K562 (cell line): ENCODE results near the gene ZNF821. TPM values are rescaled to one million over a fixed set of nuclear protein-coding genes. Genes with fewer than 3 reads are reported as not detected.

Source experiments
- ATF1 ChIP-seq, 2 experiments: fragments of 450-650 bp in 1 of 2; IDR thresholded peaks; 2 replicates each; pipeline ENCODE4 v1.6.1; 2016; ENCODE audit warnings: missing compliant biosample characterization in 1 of 2, missing genetic modification characterization in 1 of 2
- DACH1 ChIP-seq: fragments of 450-650 bp; IDR thresholded peaks from 2 replicates; pipeline ENCODE4 v1.6.1; 2018; ENCODE audit not compliant: partially characterized antibody
- HOXB6 ChIP-seq: fragments of 250-450 bp; sonication (Bioruptor Pico); IDR thresholded peaks from 2 replicates; pipeline ENCODE4 v1.5.1; 2022; ENCODE audit warnings: mild to moderate bottlenecking, borderline replicate concordance
- NFRKB ChIP-seq: fragments of 450-650 bp; IDR thresholded peaks from 2 replicates; pipeline ENCODE4 v1.6.1; 2016; ENCODE audit warnings: low read depth
- NR2C1 ChIP-seq, 2 experiments: fragments of 450-650 bp; IDR thresholded peaks; 2 replicates each; pipeline ENCODE4 v1.6.1; 2017; ENCODE audit warnings: mild to moderate bottlenecking in 2 of 2, antibody characterized with exemption in 1 of 2, inconsistent platforms in 1 of 2, missing compliant biosample characterization in 1 of 2, missing genetic modification characterization in 1 of 2
- SRSF9 ChIP-seq: fragments of 200-400 bp; formaldehyde crosslinking; IDR thresholded peaks from 2 replicates; pipeline ENCODE4 v1.6.1; 2017; ENCODE audit warnings: low read depth, low read length, borderline replicate concordance
- TFAP4 ChIP-seq: sonication (generic); formaldehyde crosslinking; IDR thresholded peaks from 2 replicates; pipeline ENCODE4 v1.8.0; 2022; ENCODE audit warnings: missing genetic modification reagents, mild to moderate bottlenecking, moderate library complexity, borderline replicate concordance
- THRAP3 ChIP-seq: fragments of 450-650 bp; IDR thresholded peaks from 2 replicates; pipeline ENCODE4 v1.6.1; 2016; ENCODE audit warnings: mild to moderate bottlenecking, inconsistent platforms, borderline replicate concordance
- TRIM24 ChIP-seq, 2 experiments: fragments of 450-650 bp; IDR thresholded peaks; 2 replicates each; pipeline ENCODE4 v1.6.1; 2016
- ZBTB33 ChIP-seq: sonication (generic); formaldehyde crosslinking; IDR thresholded peaks from 2 replicates; pipeline ENCODE4 v1.8.1; 2023; ENCODE audit warnings: mild to moderate bottlenecking, missing genetic modification reagents
- ZKSCAN1 ChIP-seq: fragments of 150-350 bp; IDR thresholded peaks from 2 replicates; pipeline ENCODE4 v1.6.1; 2016; ENCODE audit warnings: low read depth, low read length
- ZNF224 ChIP-seq: sonication (generic); formaldehyde crosslinking; IDR thresholded peaks from 2 replicates; pipeline ENCODE4 v1.8.0; 2022; ENCODE audit warnings: mild to moderate bottlenecking, missing genetic modification reagents
- ZNF583 ChIP-seq: fragments of 250-450 bp; sonication (Bioruptor Pico); IDR thresholded peaks from 2 replicates; pipeline ENCODE4 v1.4.0; 2020
- ZNF589 ChIP-seq: fragments of 200-800 bp; sonication (Bioruptor generic); IDR thresholded peaks from 2 replicates; pipeline ENCODE4 v1.6.1; 2016; ENCODE audit warnings: low read depth, missing genetic modification characterization, missing compliant biosample characterization
- polyA plus RNA-seq, 8 experiments: library from polyadenylated mRNA; depleted of rRNA in 4 of 8; stranded (reverse) in 5 of 8; unstranded in 3 of 8; fragments of >200 nt; fragmentation: Nextera tagmentation in 2 of 8; fragmentation: Illumina TruSeq in 1 of 8; extraction: Ambion mirVana in 2 of 8; extraction: Trizol in 1 of 8; gene quantifications; 2 replicates each; pipeline versions ENCODE4 v1.2.1 to v1.2.3, GENCODE V29; 2011 to 2014; ENCODE audit warnings: inconsistent platforms in 1 of 8, missing spikeins in 1 of 8
- total RNA-seq, 7 experiments: library from RNA; depleted of rRNA in 6 of 7; stranded (reverse); fragments of >200 nt in 6 of 7; fragmentation: Illumina TruSeq in 2 of 7; extraction: Trizol in 2 of 7; gene quantifications; 2 replicates each; pipeline versions ENCODE4 v1.2.1 to v1.2.3, GENCODE V29; 2011 to 2021; ENCODE audit warnings: low replicate concordance in 1 of 7
- TF ChIP-seq, protein P1 (sequence below), 2 experiments: IDR thresholded peaks; 2 replicates each; pipeline ENCODE4 v1.6.1; 2012; ENCODE audit warnings: improper control_type of control experiment in 2 of 2, low read depth in 2 of 2, low read length in 2 of 2, borderline replicate concordance in 1 of 2
- TF ChIP-seq, protein P2 (sequence below): fragments of 450-650 bp; IDR thresholded peaks from 2 replicates; pipeline ENCODE4 v1.6.1; 2017; ENCODE audit warnings: antibody characterized with exemption, mild to moderate bottlenecking

ZNF821 gene
- total and polyA plus RNA-seq, 9 of the 15 experiments (the other 6 are each of a cell fraction or from before 2014, with no cell fraction given): 0.38 to 5.6 (median 3.6) TPM

GRCh38 chr16:71894921-71895678 is 11.1 kb upstream of the ZNF821 start, which contains the start of gene IST1 (continued):
- TF ChIP-seq, protein P1, sequence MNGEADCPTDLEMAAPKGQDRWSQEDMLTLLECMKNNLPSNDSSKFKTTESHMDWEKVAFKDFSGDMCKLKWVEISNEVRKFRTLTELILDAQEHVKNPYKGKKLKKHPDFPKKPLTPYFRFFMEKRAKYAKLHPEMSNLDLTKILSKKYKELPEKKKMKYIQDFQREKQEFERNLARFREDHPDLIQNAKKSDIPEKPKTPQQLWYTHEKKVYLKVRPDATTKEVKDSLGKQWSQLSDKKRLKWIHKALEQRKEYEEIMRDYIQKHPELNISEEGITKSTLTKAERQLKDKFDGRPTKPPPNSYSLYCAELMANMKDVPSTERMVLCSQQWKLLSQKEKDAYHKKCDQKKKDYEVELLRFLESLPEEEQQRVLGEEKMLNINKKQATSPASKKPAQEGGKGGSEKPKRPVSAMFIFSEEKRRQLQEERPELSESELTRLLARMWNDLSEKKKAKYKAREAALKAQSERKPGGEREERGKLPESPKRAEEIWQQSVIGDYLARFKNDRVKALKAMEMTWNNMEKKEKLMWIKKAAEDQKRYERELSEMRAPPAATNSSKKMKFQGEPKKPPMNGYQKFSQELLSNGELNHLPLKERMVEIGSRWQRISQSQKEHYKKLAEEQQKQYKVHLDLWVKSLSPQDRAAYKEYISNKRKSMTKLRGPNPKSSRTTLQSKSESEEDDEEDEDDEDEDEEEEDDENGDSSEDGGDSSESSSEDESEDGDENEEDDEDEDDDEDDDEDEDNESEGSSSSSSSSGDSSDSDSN (IDR thresholded peaks at IDR 0.05; ENCODE audit: borderline replicate concordance in 1 of 2, low read depth in 2 of 2, low read length in 2 of 2): peak; percentile 12 to 45; a peak in 1 of 4 replicates
- TF ChIP-seq ZKSCAN1: peak; percentile 68
- peak in 1 of 2 experiments; percentile 58; a peak in 1 of 4 replicates for TF ChIP-seq TRIM24 (IDR thresholded peaks at IDR 0.05)
- peak; percentile 68 for TF ChIP-seq NR2C1 (IDR thresholded peaks at IDR 0.05)
- peak; percentile 80 for TF ChIP-seq NR2C1 (tag; IDR thresholded peaks at IDR 0.05)
- TF ChIP-seq ZNF224 (CRISPR knock-in tag): no peak
- peak; percentile 66 for TF ChIP-seq ATF1 (CRISPR knock-in tag; IDR thresholded peaks at IDR 0.05)
- peak; percentile 95 for TF ChIP-seq ATF1 (tag; IDR thresholded peaks at IDR 0.05)
- TF ChIP-seq SRSF9: no peak
- TF ChIP-seq HOXB6 (CRISPR knock-in tag): no peak
- no peak for TF ChIP-seq ZBTB33 (CRISPR knock-in tag)
- peak; percentile 99 for TF ChIP-seq NFRKB
- TF ChIP-seq DACH1: peak; percentile 93
- TF ChIP-seq, protein P2, sequence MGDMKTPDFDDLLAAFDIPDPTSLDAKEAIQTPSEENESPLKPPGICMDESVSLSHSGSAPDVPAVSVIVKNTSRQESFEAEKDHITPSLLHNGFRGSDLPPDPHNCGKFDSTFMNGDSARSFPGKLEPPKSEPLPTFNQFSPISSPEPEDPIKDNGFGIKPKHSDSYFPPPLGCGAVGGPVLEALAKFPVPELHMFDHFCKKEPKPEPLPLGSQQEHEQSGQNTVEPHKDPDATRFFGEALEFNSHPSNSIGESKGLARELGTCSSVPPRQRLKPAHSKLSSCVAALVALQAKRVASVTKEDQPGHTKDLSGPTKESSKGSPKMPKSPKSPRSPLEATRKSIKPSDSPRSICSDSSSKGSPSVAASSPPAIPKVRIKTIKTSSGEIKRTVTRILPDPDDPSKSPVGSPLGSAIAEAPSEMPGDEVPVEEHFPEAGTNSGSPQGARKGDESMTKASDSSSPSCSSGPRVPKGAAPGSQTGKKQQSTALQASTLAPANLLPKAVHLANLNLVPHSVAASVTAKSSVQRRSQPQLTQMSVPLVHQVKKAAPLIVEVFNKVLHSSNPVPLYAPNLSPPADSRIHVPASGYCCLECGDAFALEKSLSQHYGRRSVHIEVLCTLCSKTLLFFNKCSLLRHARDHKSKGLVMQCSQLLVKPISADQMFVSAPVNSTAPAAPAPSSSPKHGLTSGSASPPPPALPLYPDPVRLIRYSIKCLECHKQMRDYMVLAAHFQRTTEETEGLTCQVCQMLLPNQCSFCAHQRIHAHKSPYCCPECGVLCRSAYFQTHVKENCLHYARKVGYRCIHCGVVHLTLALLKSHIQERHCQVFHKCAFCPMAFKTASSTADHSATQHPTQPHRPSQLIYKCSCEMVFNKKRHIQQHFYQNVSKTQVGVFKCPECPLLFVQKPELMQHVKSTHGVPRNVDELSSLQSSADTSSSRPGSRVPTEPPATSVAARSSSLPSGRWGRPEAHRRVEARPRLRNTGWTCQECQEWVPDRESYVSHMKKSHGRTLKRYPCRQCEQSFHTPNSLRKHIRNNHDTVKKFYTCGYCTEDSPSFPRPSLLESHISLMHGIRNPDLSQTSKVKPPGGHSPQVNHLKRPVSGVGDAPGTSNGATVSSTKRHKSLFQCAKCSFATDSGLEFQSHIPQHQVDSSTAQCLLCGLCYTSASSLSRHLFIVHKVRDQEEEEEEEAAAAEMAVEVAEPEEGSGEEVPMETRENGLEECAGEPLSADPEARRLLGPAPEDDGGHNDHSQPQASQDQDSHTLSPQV: 0 out of 2 replicates have a peak, but pooled peaks have one; percentile 53
- TF ChIP-seq ZNF589 (CRISPR knock-in tag): no peak
- no peak for TF ChIP-seq THRAP3
- TF ChIP-seq ZNF583 (CRISPR knock-in tag): no peak
- TF ChIP-seq TFAP4 (CRISPR knock-in tag): peak; percentile 99
